AG04449 (cell line): Measurements from ENCODE around the gene WDR19.
A peak's percentile ranks its signal among the peaks of the same experiment; 100 is the strongest.
"Not testable (repeated sequence)": the region's sequence is repeated elsewhere in the genome, so short reads cannot be mapped to it uniquely, and the experiment has no call there.

ENCODE experiments used
- CTCF ChIA-PET: fragments of 350-600 bp; formaldehyde crosslinking; extraction: SDS; loops from one replicate; lab custom pipeline; 2021; ENCODE audit warnings: antibody characterized with exemption; lab: Yijun Ruan, JAX
- POLR2A ChIA-PET: fragments of 400-600, 350-600 bp; formaldehyde crosslinking; extraction: SDS; loops from one replicate; lab custom pipeline; 2020; ENCODE audit warnings: antibody characterized with exemption, inconsistent platforms; lab: Yijun Ruan, JAX
- DNase-seq: peaks from one replicate; pipeline ENCODE4 v3.0.0-alpha.2; 2010; ENCODE audit warnings: low read depth, low spot score
- H3K4me3 ChIP-seq: 2 replicates; pipeline ENCODE4 v1.5.1; 2011; ENCODE audit warnings: low read depth, mild to moderate bottlenecking, control low read depth, low read length
- CTCF ChIP-seq: IDR thresholded peaks from one replicate; pipeline ENCODE4 v1.5.1; 2011; ENCODE audit warnings: mild to moderate bottlenecking, moderate library complexity, low read length, control low read depth, inconsistent platforms; ENCODE audit not compliant: insufficient read depth; ENCODE audit errors: missing control alignments

WDR19 gene

GRCh38 chr4:39179681-39180080 lies 2.6 kb upstream of the WDR19 start:
- no peak for DNase-seq
- no peak for TF ChIP-seq CTCF
- ChIA-PET CTCF (interaction anchor here (1.4 kb wide), 1 partner anchor 14 kb away, joined by 3 read pairs; no protein-coding TSS in a partner anchor), POLR2A (no interaction called here)
- H3K4me3 ChIP-seq: no peak overlapping the region

- DNase-seq, POLR2A ChIA-PET, H3K4me3 ChIP-seq: not testable (repeated sequence)
- CTCF ChIA-PET: interaction anchor here (1.1 to 1.4 kb wide), 3 partner anchors 12 to 421 kb away, joined by 4 to 10 read pairs (median 5); no protein-coding TSS in a partner anchor
These were observed 1.7 kb upstream of the WDR19 start for GRCh38 chr4:39180629-39181028.

GRCh38 chr4:39181520-39181904 lies 817 bp upstream of the WDR19 start:
- ChIA-PET CTCF (interaction anchor here (0.7 to 1.4 kb wide), 9 partner anchors 9 to 421 kb away, joined by 3 to 10 read pairs (median 4); no protein-coding TSS in a partner anchor), POLR2A (no interaction called here)
- H3K4me3 ChIP-seq: peak overlapping the region; percentile 51
- DNase-seq: no peak
- no peak for TF ChIP-seq CTCF

- ChIA-PET CTCF (no interaction called here), POLR2A (interaction anchor here (1.1 kb wide), 1 partner anchor 19 kb away, joined by 3 read pairs; the partner anchor contains the start of gene WDR19)
- H3K4me3 ChIP-seq: no peak overlapping the region
- no peak for DNase-seq
- TF ChIP-seq CTCF: no peak
These were observed 19.6 kb downstream of the WDR19 start for GRCh38 chr4:39201963-39202362.

- DNase-seq: no peak
- TF ChIP-seq CTCF: no peak
- H3K4me3 ChIP-seq: no peak overlapping the region
- ChIA-PET POLR2A (interaction anchor here (0.7 kb wide), 1 partner anchor 29 kb away, joined by 3 read pairs; no protein-coding TSS in a partner anchor), CTCF (no interaction called here)
These were observed 22.2 kb downstream of the WDR19 start for GRCh38 chr4:39204543-39204942.

GRCh38 chr4:39205000-39205399 lies 22.7 kb downstream of the WDR19 start:
- H3K4me3 ChIP-seq: no peak overlapping the region
- TF ChIP-seq CTCF: no peak
- DNase-seq: peak; percentile 4
- POLR2A ChIA-PET: interaction anchor here (0.7 kb wide), 1 partner anchor 28 kb away, joined by 3 read pairs; no protein-coding TSS in a partner anchor
- CTCF ChIA-PET: no interaction called here

GRCh38 chr4:39205476-39205875 lies 23.1 kb downstream of the WDR19 start:
- no peak for TF ChIP-seq CTCF
- H3K4me3 ChIP-seq: no peak overlapping the region
- ChIA-PET CTCF (no interaction called here), POLR2A (no interaction called here)
- no peak for DNase-seq
